Spleen (tissue), 7 donors: ENCODE measurements around the gene PAPPA2.

Experiments used
- CTCF ChIP-seq, 11 experiments: fragments of 200-600 bp in 7 of 11; fragments of 450-650 bp in 4 of 11; sonication (generic) in 4 of 11; IDR thresholded peaks in 8 of 11; conservative IDR thresholded peaks in 3 of 11; 1 replicate in 7 of 11; 2 replicates in 4 of 11; pipeline versions ENCODE4 v1.4.0 to v1.8.0; 2016 to 2021; ENCODE audit warnings: antibody characterized with exemption in 11 of 11, inconsistent platforms in 4 of 11, mild to moderate bottlenecking in 1 of 11
- POLR2A ChIP-seq, 3 donors: fragments of 450-650 bp; IDR thresholded peaks; one replicate each; pipeline ENCODE4 v1.5.1; 2017; ENCODE audit warnings: antibody characterized with exemption in 3 of 3, mild to moderate bottlenecking in 1 of 3
- POLR2AphosphoS5 ChIP-seq, 3 donors: sonication (generic); formaldehyde crosslinking; IDR thresholded peaks; one replicate each; pipeline ENCODE4 v1.5.1; 2017; ENCODE audit warnings: antibody characterized with exemption in 3 of 3
- donor health status: DM: no; HTN: no; CAD: no; lungs with moderate emphysema.
- donor health status: DM: no; HTN: no; CAD: no.
- donor health status: DM: no; HTN: no; CAD: no.

- TF ChIP-seq CTCF (IDR thresholded peaks at IDR 0.05 in 8 of 11, conservative IDR thresholded peaks at IDR 0.05 in 3 of 11) (no peak), POLR2AphosphoS5 (IDR thresholded peaks at IDR 0.05) (no peak), POLR2A (IDR thresholded peaks at IDR 0.05) (no peak)
Measured at GRCh38 chr1:176849281-176849680, 386.3 kb downstream of the PAPPA2 start.
